Fibroblast of mammary gland (primary cell): ENCODE results near the gene COA7.
"Not testable (repeated sequence)": the region's sequence is repeated elsewhere in the genome, so short reads cannot be mapped to it uniquely, and the experiment has no call there.

Source experiments
- DNase-seq: peaks from one replicate; pipeline ENCODE4 v3.0.0-alpha.2; 2010; ENCODE audit warnings: low read depth
- H3K4me3 ChIP-seq: 2 replicates; pipeline ENCODE4 v1.5.1; 2011; ENCODE audit warnings: low read depth, mild to moderate bottlenecking, low read length, moderate library complexity; ENCODE audit not compliant: control insufficient read depth
- CTCF ChIP-seq: conservative IDR thresholded peaks from 2 replicates; pipeline ENCODE4 v1.5.1; 2011; ENCODE audit warnings: low read depth, low read length, inconsistent platforms; ENCODE audit not compliant: control insufficient read depth, insufficient read depth

The COA7 gene

GRCh38 chr1:52702886-52703787 lies 5.0 kb upstream of the COA7 start:
- H3K4me3 ChIP-seq: peak overlapping the region; percentile 64
- peak; percentile 88 for DNase-seq
- no peak for TF ChIP-seq CTCF

- TF ChIP-seq CTCF: no peak
- H3K4me3 ChIP-seq: no peak overlapping the region
- no peak for DNase-seq
Observed at GRCh38 chr1:52695627-52696026, 2.5 kb downstream of the COA7 start.

GRCh38 chr1:52693843-52694242 lies 4.3 kb downstream of the COA7 start:
- DNase-seq: no peak
- no peak for TF ChIP-seq CTCF

GRCh38 chr1:52693351-52693750 lies 4.8 kb downstream of the COA7 start:
- H3K4me3 ChIP-seq, DNase-seq: not testable (repeated sequence)

More at GRCh38 chr1:52693843-52694242, 4.3 kb downstream of the COA7 start:
- H3K4me3 ChIP-seq: no peak overlapping the region

GRCh38 chr1:52692697-52693096 lies 5.5 kb downstream of the COA7 start:
- H3K4me3 ChIP-seq: no peak overlapping the region
- no peak for DNase-seq
- no peak for TF ChIP-seq CTCF

GRCh38 chr1:52691821-52692220 lies 6.3 kb downstream of the COA7 start:
- TF ChIP-seq CTCF: no peak
- no peak for DNase-seq
- H3K4me3 ChIP-seq: no peak overlapping the region

GRCh38 chr1:52686830-52687229 lies 11.3 kb downstream of the COA7 start:
- H3K4me3 ChIP-seq: no peak overlapping the region
- TF ChIP-seq CTCF: no peak
- DNase-seq: no peak
